ENCODE results near the gene RXRA. TPM values are rescaled to one million over a fixed set of nuclear protein-coding genes. Genes with fewer than 3 reads are reported as not detected.

The RXRA gene
- total and polyA plus RNA-seq, 2 of the 13 experiments (the other 11 are each of a cell fraction or from before 2014, with no cell fraction given) = 18.9 to 29.2 TPM

DNA sequence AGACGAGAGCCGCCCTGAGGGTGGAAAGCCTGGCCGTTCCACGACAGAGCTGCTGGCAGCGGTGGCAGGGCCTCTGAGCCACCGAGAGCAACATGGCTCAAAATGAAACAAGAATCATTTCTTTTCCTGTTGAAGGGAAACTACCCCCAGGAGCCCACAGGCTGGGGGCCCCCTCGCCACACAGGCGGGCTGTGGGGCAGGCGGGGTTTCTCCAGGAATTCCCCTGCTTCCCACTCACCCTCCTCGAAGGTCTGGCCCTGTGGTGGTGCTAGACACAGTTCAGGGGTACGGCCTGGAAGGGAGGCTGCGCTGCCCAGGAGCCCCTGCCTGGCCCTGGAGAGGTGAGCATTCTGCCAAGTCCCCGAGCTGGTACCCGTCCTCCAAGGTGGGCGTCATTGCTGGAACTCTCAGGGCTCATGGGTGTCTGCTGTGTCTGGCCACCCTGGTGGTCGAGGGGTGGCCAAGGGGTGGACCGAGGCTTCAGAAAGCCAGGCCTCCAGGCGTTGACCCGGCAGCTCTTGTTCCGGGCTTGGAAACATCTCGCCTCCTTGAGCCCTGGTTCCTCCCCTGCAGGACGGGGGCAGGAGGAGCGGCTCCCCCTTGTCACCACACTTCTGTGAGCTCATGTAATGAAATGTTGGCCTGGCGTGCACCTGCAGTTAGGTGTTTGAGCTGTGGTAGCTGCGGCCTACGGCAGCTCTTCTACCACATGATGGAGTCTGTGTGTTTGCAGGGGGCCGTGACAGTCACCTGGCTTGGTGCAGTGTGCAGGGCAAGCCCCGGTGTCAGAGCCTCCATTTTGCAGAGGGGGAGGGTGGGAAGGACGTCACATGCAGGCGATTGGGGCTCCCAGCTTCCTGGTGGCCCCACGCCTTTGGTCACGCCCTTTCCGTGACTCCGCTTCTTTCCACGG is 65.3 kb downstream of the RXRA start:
- Histone ChIP-seq H3K79me2 (ENCODE audit: insufficient read depth, low read length) (peaks cover 59% of the 10 kb centered on the region), H3K36me3 (replicated peaks in 1 of 2; ENCODE audit: control insufficient read depth in 1 of 2, insufficient read depth in 2 of 2, low read length in 2 of 2) (no peaks in the 10 kb centered on the region), H4K20me1 (ENCODE audit: insufficient read depth, low read length) (peaks cover 80% of the 10 kb centered on the region), H2AFZ (ENCODE audit: low read length) (no peak overlapping the region), H3K27me3 (ENCODE audit: control insufficient read depth in 1 of 2, insufficient read depth in 2 of 2, low read length in 2 of 2) (no peaks in the 10 kb centered on the region), H3K9ac (ENCODE audit: insufficient read depth, low read depth, low read length) (no peak overlapping the region), H3K4me1 (ENCODE audit: insufficient read depth, low read length) (peaks cover 22% of the 10 kb centered on the region), H3K9me3 (ENCODE audit: low read length) (no peaks in the 10 kb centered on the region), H3K4me2 (ENCODE audit: low read depth, low read length) (no peak overlapping the region), H3K27ac (ENCODE audit: extremely low read length, insufficient read depth, low read length) (no peak overlapping the region), H3K4me3 (replicated peaks in 1 of 3; ENCODE audit: insufficient read depth in 1 of 3, low read depth in 2 of 3, low read length in 3 of 3) (no peak overlapping the region)
- in situ Hi-C loops (cut with HindIII; ENCODE audit: extremely low pct_ligation_motif_present, low pct_unique_long_range_greater_than_20kb) = no loop called here
- BruUV-seq (replicated peaks) = no TSS peak
- FAIRE-seq (no peak), ATAC-seq (no peak), DNase-seq (ENCODE audit: low spot score) (no peak)
- CTCF ChIA-PET (ENCODE audit: low intra/inter-chr PET ratio, low total read pairs) = no interaction called here
- TF ChIP-seq, protein P1, sequence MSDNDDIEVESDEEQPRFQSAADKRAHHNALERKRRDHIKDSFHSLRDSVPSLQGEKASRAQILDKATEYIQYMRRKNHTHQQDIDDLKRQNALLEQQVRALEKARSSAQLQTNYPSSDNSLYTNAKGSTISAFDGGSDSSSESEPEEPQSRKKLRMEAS (IDR thresholded peaks at IDR 0.05) = no peak
- TF ChIP-seq FOXC1 (CRISPR knock-in tag; IDR thresholded peaks at IDR 0.05; ENCODE audit: borderline replicate concordance) (no peak), MAF1 (CRISPR knock-in tag; IDR thresholded peaks at IDR 0.05; ENCODE audit: borderline replicate concordance) (no peak), RFX3 (CRISPR knock-in tag; IDR thresholded peaks at IDR 0.05) (no peak)
- TF ChIP-seq, protein P2, sequence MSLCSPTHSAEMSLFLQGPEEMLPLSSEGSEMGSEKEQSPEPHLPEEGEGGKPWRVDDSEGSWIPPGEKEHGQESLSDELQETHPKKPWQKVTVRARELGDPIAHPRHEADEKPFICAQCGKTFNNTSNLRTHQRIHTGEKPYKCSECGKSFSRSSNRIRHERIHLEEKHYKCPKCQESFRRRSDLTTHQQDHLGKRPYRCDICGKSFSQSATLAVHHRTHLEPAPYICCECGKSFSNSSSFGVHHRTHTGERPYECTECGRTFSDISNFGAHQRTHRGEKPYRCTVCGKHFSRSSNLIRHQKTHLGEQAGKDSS (CRISPR knock-in tag; IDR thresholded peaks at IDR 0.05; ENCODE audit: borderline replicate concordance, low read depth) = no peak
- TF ChIP-seq, protein P3, sequence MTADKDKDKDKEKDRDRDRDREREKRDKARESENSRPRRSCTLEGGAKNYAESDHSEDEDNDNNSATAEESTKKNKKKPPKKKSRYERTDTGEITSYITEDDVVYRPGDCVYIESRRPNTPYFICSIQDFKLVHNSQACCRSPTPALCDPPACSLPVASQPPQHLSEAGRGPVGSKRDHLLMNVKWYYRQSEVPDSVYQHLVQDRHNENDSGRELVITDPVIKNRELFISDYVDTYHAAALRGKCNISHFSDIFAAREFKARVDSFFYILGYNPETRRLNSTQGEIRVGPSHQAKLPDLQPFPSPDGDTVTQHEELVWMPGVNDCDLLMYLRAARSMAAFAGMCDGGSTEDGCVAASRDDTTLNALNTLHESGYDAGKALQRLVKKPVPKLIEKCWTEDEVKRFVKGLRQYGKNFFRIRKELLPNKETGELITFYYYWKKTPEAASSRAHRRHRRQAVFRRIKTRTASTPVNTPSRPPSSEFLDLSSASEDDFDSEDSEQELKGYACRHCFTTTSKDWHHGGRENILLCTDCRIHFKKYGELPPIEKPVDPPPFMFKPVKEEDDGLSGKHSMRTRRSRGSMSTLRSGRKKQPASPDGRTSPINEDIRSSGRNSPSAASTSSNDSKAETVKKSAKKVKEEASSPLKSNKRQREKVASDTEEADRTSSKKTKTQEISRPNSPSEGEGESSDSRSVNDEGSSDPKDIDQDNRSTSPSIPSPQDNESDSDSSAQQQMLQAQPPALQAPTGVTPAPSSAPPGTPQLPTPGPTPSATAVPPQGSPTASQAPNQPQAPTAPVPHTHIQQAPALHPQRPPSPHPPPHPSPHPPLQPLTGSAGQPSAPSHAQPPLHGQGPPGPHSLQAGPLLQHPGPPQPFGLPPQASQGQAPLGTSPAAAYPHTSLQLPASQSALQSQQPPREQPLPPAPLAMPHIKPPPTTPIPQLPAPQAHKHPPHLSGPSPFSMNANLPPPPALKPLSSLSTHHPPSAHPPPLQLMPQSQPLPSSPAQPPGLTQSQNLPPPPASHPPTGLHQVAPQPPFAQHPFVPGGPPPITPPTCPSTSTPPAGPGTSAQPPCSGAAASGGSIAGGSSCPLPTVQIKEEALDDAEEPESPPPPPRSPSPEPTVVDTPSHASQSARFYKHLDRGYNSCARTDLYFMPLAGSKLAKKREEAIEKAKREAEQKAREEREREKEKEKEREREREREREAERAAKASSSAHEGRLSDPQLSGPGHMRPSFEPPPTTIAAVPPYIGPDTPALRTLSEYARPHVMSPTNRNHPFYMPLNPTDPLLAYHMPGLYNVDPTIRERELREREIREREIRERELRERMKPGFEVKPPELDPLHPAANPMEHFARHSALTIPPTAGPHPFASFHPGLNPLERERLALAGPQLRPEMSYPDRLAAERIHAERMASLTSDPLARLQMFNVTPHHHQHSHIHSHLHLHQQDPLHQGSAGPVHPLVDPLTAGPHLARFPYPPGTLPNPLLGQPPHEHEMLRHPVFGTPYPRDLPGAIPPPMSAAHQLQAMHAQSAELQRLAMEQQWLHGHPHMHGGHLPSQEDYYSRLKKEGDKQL (CRISPR knock-in tag; IDR thresholded peaks at IDR 0.05; ENCODE audit: low read depth) = no peak
- TF ChIP-seq, protein P4, sequence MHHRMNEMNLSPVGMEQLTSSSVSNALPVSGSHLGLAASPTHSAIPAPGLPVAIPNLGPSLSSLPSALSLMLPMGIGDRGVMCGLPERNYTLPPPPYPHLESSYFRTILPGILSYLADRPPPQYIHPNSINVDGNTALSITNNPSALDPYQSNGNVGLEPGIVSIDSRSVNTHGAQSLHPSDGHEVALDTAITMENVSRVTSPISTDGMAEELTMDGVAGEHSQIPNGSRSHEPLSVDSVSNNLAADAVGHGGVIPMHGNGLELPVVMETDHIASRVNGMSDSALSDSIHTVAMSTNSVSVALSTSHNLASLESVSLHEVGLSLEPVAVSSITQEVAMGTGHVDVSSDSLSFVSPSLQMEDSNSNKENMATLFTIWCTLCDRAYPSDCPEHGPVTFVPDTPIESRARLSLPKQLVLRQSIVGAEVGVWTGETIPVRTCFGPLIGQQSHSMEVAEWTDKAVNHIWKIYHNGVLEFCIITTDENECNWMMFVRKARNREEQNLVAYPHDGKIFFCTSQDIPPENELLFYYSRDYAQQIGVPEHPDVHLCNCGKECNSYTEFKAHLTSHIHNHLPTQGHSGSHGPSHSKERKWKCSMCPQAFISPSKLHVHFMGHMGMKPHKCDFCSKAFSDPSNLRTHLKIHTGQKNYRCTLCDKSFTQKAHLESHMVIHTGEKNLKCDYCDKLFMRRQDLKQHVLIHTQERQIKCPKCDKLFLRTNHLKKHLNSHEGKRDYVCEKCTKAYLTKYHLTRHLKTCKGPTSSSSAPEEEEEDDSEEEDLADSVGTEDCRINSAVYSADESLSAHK (CRISPR knock-in tag; IDR thresholded peaks at IDR 0.05; ENCODE audit: borderline replicate concordance) = no peak
- TF ChIP-seq, protein P5, sequence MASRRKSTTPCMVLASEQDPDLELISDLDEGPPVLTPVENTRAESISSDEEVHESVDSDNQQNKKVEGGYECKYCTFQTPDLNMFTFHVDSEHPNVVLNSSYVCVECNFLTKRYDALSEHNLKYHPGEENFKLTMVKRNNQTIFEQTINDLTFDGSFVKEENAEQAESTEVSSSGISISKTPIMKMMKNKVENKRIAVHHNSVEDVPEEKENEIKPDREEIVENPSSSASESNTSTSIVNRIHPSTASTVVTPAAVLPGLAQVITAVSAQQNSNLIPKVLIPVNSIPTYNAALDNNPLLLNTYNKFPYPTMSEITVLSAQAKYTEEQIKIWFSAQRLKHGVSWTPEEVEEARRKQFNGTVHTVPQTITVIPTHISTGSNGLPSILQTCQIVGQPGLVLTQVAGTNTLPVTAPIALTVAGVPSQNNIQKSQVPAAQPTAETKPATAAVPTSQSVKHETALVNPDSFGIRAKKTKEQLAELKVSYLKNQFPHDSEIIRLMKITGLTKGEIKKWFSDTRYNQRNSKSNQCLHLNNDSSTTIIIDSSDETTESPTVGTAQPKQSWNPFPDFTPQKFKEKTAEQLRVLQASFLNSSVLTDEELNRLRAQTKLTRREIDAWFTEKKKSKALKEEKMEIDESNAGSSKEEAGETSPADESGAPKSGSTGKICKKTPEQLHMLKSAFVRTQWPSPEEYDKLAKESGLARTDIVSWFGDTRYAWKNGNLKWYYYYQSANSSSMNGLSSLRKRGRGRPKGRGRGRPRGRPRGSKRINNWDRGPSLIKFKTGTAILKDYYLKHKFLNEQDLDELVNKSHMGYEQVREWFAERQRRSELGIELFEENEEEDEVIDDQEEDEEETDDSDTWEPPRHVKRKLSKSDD (CRISPR knock-in tag; IDR thresholded peaks at IDR 0.05; ENCODE audit: low read depth) = no peak
- POLR2A ChIA-PET = no interaction called here
- intact Hi-C loops (cut with micrococcal nuclease; ENCODE audit: unreplicated experiment) = no loop called here
- WGBS (ENCODE audit: low lambda C conversion rate) = 96% methylated on average over 19 of the region's 35 CpGs
